Measurements from ENCODE around the gene TMEM127. TPM values are rescaled to one million over a fixed set of nuclear protein-coding genes. Genes with fewer than 3 reads are reported as not detected.

TMEM127 gene
- total RNA-seq, 1 donor from 2014 or later, result 8.9 TPM

DNA sequence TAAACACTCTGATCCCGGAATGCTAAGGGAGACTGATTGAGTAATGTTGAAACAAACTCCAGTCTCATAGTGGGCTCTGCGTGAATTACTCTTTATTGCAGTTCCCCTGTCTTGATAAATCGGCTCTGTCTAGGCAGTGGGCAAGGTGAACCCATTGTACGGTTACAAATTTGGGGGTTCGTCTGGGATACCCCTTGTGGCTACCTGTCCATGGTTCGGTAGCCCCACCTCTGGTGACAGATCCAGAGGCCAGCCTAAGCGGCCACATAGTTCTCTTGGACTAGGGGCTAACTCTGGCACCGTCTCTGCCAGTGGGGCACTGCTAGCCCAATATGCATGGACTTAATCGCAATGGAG, 56.1 kb downstream of the TMEM127 start:
- Histone ChIP-seq H3K36me3 (ENCODE audit: control insufficient read depth in 3 of 3, insufficient read depth in 3 of 3, low read length in 3 of 3) (no peaks in the 10 kb centered on the region), H3K4me3 (ENCODE audit: low read length in 3 of 3) (peak overlapping the region; percentile 88 to 98 (median 89)), H3K27me3 (ENCODE audit: control insufficient read depth in 3 of 3, insufficient read depth in 3 of 3, low read length in 3 of 3) (no peaks in the 10 kb centered on the region), H3K9ac (ENCODE audit: low read depth in 1 of 3, low read length in 3 of 3) (peak overlapping the region; percentile 65 to 100 (median 66)), H3K27ac (ENCODE audit: low read depth, low read length) (peak overlapping the region; percentile 91), H3K9me3 (ENCODE audit: control insufficient read depth in 3 of 3, low read length in 3 of 3) (no peaks in the 10 kb centered on the region), H3K4me1 (ENCODE audit: control insufficient read depth in 3 of 3, insufficient read depth in 3 of 3, low read length in 3 of 3) (peaks cover 11 to 33% (median 30%) of the 10 kb centered on the region in 3 donors)

GRCh38 chr2:96209011-96209728, 56.6 kb downstream of the TMEM127 start:
- Histone ChIP-seq H3K4me3 (ENCODE audit: low read length in 3 of 3) (peak overlapping the region; percentile 88 to 98 (median 89)), H3K27ac (ENCODE audit: low read depth, low read length) (peak overlapping the region; percentile 91), H3K27me3 (ENCODE audit: control insufficient read depth in 3 of 3, insufficient read depth in 3 of 3, low read length in 3 of 3) (no peaks in the 10 kb centered on the region), H3K9me3 (ENCODE audit: control insufficient read depth in 3 of 3, low read length in 3 of 3) (no peaks in the 10 kb centered on the region), H3K36me3 (ENCODE audit: control insufficient read depth in 3 of 3, insufficient read depth in 3 of 3, low read length in 3 of 3) (no peaks in the 10 kb centered on the region), H3K9ac (ENCODE audit: low read depth in 1 of 3, low read length in 3 of 3) (peak overlapping the region; percentile 65 to 100 (median 66)), H3K4me1 (ENCODE audit: control insufficient read depth in 3 of 3, insufficient read depth in 3 of 3, low read length in 3 of 3) (peaks cover 13 to 38% (median 34%) of the 10 kb centered on the region in 3 donors)

- H3K4me3 ChIP-seq (ENCODE audit: low read length in 3 of 3), result peak within 1 kb of the TSS; percentile 88 to 98 (median 89)
- H3K9me3 ChIP-seq (ENCODE audit: control insufficient read depth in 3 of 3, low read length in 3 of 3), result no peaks in the 10 kb centered on the region
- no peaks in the 10 kb centered on the region for H3K27me3 ChIP-seq (ENCODE audit: control insufficient read depth in 3 of 3, insufficient read depth in 3 of 3, low read length in 3 of 3)
- no peaks in the 10 kb centered on the region for H3K36me3 ChIP-seq (ENCODE audit: control insufficient read depth in 3 of 3, insufficient read depth in 3 of 3, low read length in 3 of 3)
- H3K9ac ChIP-seq (ENCODE audit: low read depth in 1 of 3, low read length in 3 of 3), result peak within 1 kb of the TSS; percentile 90 to 100 (median 97)
- H3K27ac ChIP-seq (ENCODE audit: low read depth, low read length), result peak within 1 kb of the TSS; percentile 91
- H3K4me1 ChIP-seq (ENCODE audit: control insufficient read depth in 3 of 3, insufficient read depth in 3 of 3, low read length in 3 of 3), result peaks cover 21 to 42% (median 42%) of the 10 kb centered on the region in 3 donors
These were observed 57.4 kb downstream of the TMEM127 start, which contains the start of gene STARD7 for GRCh38 chr2:96208143-96209010. STARD7 (minus strand) TSS chr2:96208827; CDS start chr2:96208434, 393 bp downstream.

DNA sequence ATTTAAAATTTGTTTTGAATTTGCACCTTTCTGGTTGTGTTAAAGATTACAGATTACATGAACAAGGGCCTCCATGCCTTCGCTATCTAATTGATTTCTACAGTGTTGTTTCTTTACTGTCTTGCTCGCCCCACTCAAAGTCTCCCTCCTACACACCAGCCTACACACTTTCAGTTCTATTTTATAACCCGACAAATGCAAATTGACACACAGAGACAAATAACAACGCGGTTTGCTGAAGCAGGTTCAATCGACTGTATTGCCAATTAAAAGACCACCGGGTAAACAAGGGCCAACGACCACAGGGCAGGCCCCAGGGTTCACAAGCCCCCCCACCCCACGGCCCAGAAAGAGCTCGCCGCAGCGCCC, 58.0 kb downstream of the TMEM127 start:
- H3K9ac ChIP-seq (ENCODE audit: low read depth in 1 of 3, low read length in 3 of 3), result peak overlapping the region; percentile 90 to 100 (median 97)
- H3K4me1 ChIP-seq (ENCODE audit: control insufficient read depth in 3 of 3, insufficient read depth in 3 of 3, low read length in 3 of 3), result peaks cover 28 to 48% (median 46%) of the 10 kb centered on the region in 3 donors
- no peaks in the 10 kb centered on the region for H3K27me3 ChIP-seq (ENCODE audit: control insufficient read depth in 3 of 3, insufficient read depth in 3 of 3, low read length in 3 of 3)
- H3K9me3 ChIP-seq (ENCODE audit: control insufficient read depth in 3 of 3, low read length in 3 of 3), result no peaks in the 10 kb centered on the region
- H3K27ac ChIP-seq (ENCODE audit: low read depth, low read length), result peak overlapping the region; percentile 91
- peak overlapping the region; percentile 88 to 98 (median 89) for H3K4me3 ChIP-seq (ENCODE audit: low read length in 3 of 3)
- H3K36me3 ChIP-seq (ENCODE audit: control insufficient read depth in 3 of 3, insufficient read depth in 3 of 3, low read length in 3 of 3), result no peaks in the 10 kb centered on the region

GRCh38 chr2:96207073-96207773, 58.6 kb downstream of the TMEM127 start:
- peaks cover 31 to 52% (median 52%) of the 10 kb centered on the region in 3 donors for H3K4me1 ChIP-seq (ENCODE audit: control insufficient read depth in 3 of 3, insufficient read depth in 3 of 3, low read length in 3 of 3)
- peak overlapping the region; percentile 90 to 100 (median 97) for H3K9ac ChIP-seq (ENCODE audit: low read depth in 1 of 3, low read length in 3 of 3)
- peaks cover 0 to 3% (median 0%) of the 10 kb centered on the region in 3 donors for H3K36me3 ChIP-seq (ENCODE audit: control insufficient read depth in 3 of 3, insufficient read depth in 3 of 3, low read length in 3 of 3)
- peak overlapping the region; percentile 91 for H3K27ac ChIP-seq (ENCODE audit: low read depth, low read length)
- peak overlapping the region; percentile 88 to 98 (median 89) for H3K4me3 ChIP-seq (ENCODE audit: low read length in 3 of 3)
- H3K9me3 ChIP-seq (ENCODE audit: control insufficient read depth in 3 of 3, low read length in 3 of 3), result no peaks in the 10 kb centered on the region
- H3K27me3 ChIP-seq (ENCODE audit: control insufficient read depth in 3 of 3, insufficient read depth in 3 of 3, low read length in 3 of 3), result no peaks in the 10 kb centered on the region

DNA sequence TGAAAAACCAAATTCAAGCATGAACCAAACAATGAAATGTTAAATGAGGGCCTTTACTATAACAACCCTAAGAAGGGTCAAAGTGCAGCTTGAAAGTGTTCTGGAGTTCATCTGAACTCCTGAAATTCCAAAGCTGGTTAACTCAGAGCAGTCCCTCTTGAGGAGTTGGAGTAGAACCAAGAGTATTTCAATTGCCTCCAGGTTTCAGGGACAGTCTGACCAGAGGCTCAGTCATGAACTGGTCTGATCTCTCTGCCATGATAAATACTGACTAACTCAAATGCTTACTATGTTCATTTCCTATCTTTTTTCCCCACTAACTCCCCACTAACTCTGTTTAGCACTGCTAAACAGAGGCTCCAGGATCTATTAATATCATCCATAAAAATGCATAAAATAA, 59.9 kb downstream of the TMEM127 start:
- Histone ChIP-seq H3K36me3 (ENCODE audit: control insufficient read depth in 3 of 3, insufficient read depth in 3 of 3, low read length in 3 of 3) (peaks cover 0 to 3% (median 0%) of the 10 kb centered on the region in 3 donors), H3K9ac (ENCODE audit: low read depth in 1 of 3, low read length in 3 of 3) (peak overlapping the region; percentile 28 to 57 (median 29)), H3K4me3 (ENCODE audit: low read length in 3 of 3) (peak overlapping the region; percentile 7 to 70 (median 59)), H3K9me3 (ENCODE audit: control insufficient read depth in 3 of 3, low read length in 3 of 3) (no peaks in the 10 kb centered on the region), H3K27ac (ENCODE audit: low read depth, low read length) (peak overlapping the region; percentile 91), H3K4me1 (ENCODE audit: control insufficient read depth in 3 of 3, insufficient read depth in 3 of 3, low read length in 3 of 3) (peaks cover 38 to 65% (median 56%) of the 10 kb centered on the region in 3 donors), H3K27me3 (ENCODE audit: control insufficient read depth in 3 of 3, insufficient read depth in 3 of 3, low read length in 3 of 3) (no peaks in the 10 kb centered on the region)

DNA sequence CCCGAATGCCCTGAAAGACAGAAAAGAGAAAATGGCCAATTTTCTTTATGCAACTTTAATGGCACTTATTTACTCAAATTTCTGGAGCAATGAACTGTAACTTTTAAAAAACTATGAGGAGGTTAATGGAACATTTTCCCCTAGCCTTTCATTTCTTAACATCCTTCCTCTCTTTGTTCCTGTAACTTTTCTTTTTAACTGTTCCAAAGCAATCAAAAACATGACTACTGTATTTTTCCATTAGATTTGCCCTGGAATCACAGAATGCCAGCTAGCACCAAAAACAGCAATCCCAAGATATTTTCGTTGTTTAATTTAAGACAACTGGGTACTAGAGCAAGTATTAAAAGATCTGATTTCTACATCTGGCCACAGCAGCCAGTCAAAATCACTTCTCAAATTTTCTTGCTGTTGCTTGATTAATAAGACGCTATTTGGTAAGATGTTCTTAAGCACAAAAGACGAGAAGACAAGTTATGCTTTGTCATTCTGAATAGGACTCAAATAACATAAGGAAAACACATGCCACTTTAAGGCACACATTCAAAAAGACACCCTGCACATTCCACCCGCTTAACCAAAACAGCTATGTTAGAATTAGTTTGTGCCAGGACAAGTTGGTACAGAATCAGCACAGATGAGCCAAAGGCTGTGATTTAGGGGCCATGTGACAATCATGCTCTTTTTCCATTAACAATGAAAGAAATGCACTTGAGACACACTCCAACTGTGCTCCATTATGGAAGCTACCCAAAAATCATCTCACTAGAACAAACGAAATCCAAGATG, 60.8 kb downstream of the TMEM127 start:
- H3K4me3 ChIP-seq (ENCODE audit: low read length in 3 of 3), result peak overlapping the region; percentile 8 to 70 (median 47)
- peaks cover 0 to 3% (median 0%) of the 10 kb centered on the region in 3 donors for H3K36me3 ChIP-seq (ENCODE audit: control insufficient read depth in 3 of 3, insufficient read depth in 3 of 3, low read length in 3 of 3)
- no peaks in the 10 kb centered on the region for H3K27me3 ChIP-seq (ENCODE audit: control insufficient read depth in 3 of 3, insufficient read depth in 3 of 3, low read length in 3 of 3)
- peak overlapping the region; percentile 91 for H3K27ac ChIP-seq (ENCODE audit: low read depth, low read length)
- H3K4me1 ChIP-seq (ENCODE audit: control insufficient read depth in 3 of 3, insufficient read depth in 3 of 3, low read length in 3 of 3), result peaks cover 42 to 68% (median 57%) of the 10 kb centered on the region in 3 donors
- H3K9me3 ChIP-seq (ENCODE audit: control insufficient read depth in 3 of 3, low read length in 3 of 3), result no peaks in the 10 kb centered on the region
- peak overlapping the region; percentile 27 to 72 (median 42) for H3K9ac ChIP-seq (ENCODE audit: low read depth in 1 of 3, low read length in 3 of 3)

DNA sequence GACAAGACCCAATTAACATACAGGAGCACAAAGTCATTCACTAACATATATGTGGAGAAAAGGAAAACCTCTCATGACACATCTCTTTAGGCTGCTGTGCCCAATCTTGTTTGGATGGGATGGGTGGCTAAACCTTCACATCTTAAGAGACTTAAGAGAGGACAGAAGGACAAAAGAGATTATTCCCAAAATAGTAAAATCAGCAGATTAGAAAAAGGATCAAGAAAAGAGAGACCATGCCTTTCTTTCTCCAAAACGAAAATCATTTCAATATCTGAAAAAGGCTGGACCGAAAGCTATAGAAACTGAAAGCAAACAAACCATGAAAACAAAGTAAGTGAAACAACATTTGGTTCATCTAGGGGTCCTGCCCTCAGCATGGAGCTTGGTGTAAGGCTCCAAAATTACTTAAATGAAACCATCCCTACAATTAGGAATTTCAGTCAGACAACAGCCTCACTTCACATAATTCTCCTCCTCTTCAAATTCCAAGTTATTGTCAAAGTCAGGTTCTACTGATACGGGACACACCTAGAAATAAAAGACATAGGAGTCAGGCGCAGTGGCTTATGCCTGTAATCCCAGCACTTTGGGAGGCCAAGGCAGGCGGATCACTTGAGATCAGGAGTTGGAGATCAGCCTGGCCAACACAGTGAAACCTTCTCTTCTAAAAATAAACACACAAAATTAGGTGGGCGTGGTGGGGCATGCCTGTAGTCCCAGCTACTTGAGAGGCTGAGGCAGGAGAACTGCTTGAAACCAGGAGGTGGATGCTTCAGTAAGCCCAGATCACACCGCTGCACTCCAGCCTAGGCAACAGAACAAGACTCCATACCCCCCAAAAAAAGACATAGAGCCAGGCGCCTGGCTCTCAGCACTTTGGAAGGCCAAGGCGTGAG, 62.4 kb downstream of the TMEM127 start:
- H3K9ac ChIP-seq (ENCODE audit: low read depth in 1 of 3, low read length in 3 of 3), result no peak overlapping the region
- no peaks in the 10 kb centered on the region for H3K27me3 ChIP-seq (ENCODE audit: control insufficient read depth in 3 of 3, insufficient read depth in 3 of 3, low read length in 3 of 3)
- peak overlapping the region in 2 of 3 donors; percentile 19 to 47 for H3K4me3 ChIP-seq (ENCODE audit: low read length in 3 of 3)
- H3K27ac ChIP-seq (ENCODE audit: low read depth, low read length), result peak overlapping the region; percentile 91
- H3K36me3 ChIP-seq (ENCODE audit: control insufficient read depth in 3 of 3, insufficient read depth in 3 of 3, low read length in 3 of 3), result peaks cover 0 to 3% (median 0%) of the 10 kb centered on the region in 3 donors
- peaks cover 49 to 69% (median 56%) of the 10 kb centered on the region in 3 donors for H3K4me1 ChIP-seq (ENCODE audit: control insufficient read depth in 3 of 3, insufficient read depth in 3 of 3, low read length in 3 of 3)
- no peaks in the 10 kb centered on the region for H3K9me3 ChIP-seq (ENCODE audit: control insufficient read depth in 3 of 3, low read length in 3 of 3)
